Breast epithelium (tissue), 3 donors: ENCODE data around the gene SFMBT2.

Source experiments
- POLR2A ChIP-seq: fragments of 450-650 bp; IDR thresholded peaks from one replicate; pipeline ENCODE4 v1.6.1; 2016; ENCODE audit warnings: antibody characterized with exemption, mild to moderate bottlenecking, moderate library complexity
- TF ChIP-seq, protein P1 (sequence below), 3 donors: fragments of 450-650 bp; IDR thresholded peaks; one replicate each; pipeline ENCODE4 v1.5.1; 2016 to 2017; ENCODE audit warnings: antibody characterized with exemption in 3 of 3, mild to moderate bottlenecking in 3 of 3, moderate library complexity in 3 of 3

DNA sequence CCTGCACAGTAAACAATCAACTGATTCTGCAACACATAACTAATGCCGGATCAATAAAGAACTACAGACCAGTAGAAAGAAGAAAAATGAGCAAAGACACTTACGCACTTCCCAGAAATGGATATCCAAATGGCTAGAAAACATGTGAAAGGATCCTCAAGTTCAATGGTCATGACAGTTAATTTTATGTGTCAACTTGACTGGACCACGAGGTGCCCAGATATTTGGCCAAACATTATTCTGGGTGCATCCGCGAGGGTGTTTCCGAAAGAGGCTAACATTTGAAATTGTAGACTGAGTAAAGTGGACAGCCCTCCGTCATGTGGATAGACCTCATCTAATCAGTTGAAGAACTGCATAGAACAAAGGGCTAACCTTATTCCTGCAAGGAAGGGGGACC is 102.0 kb downstream of the SFMBT2 start:
- TF ChIP-seq, protein P1, sequence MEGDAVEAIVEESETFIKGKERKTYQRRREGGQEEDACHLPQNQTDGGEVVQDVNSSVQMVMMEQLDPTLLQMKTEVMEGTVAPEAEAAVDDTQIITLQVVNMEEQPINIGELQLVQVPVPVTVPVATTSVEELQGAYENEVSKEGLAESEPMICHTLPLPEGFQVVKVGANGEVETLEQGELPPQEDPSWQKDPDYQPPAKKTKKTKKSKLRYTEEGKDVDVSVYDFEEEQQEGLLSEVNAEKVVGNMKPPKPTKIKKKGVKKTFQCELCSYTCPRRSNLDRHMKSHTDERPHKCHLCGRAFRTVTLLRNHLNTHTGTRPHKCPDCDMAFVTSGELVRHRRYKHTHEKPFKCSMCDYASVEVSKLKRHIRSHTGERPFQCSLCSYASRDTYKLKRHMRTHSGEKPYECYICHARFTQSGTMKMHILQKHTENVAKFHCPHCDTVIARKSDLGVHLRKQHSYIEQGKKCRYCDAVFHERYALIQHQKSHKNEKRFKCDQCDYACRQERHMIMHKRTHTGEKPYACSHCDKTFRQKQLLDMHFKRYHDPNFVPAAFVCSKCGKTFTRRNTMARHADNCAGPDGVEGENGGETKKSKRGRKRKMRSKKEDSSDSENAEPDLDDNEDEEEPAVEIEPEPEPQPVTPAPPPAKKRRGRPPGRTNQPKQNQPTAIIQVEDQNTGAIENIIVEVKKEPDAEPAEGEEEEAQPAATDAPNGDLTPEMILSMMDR (IDR thresholded peaks at IDR 0.05), result no peak
- TF ChIP-seq POLR2A, result no peak
